GM21717 (cell line): ENCODE data around the gene FRMPD4.

Source experiments
- ATAC-seq: cut with Tn5 transposase; IDR thresholded peaks from one replicate; pipeline ENCODE4 v1.9.1; 2021; ENCODE audit warnings: mild to moderate bottlenecking, moderate library complexity; ENCODE audit not compliant: unreplicated experiment

The FRMPD4 gene

DNA sequence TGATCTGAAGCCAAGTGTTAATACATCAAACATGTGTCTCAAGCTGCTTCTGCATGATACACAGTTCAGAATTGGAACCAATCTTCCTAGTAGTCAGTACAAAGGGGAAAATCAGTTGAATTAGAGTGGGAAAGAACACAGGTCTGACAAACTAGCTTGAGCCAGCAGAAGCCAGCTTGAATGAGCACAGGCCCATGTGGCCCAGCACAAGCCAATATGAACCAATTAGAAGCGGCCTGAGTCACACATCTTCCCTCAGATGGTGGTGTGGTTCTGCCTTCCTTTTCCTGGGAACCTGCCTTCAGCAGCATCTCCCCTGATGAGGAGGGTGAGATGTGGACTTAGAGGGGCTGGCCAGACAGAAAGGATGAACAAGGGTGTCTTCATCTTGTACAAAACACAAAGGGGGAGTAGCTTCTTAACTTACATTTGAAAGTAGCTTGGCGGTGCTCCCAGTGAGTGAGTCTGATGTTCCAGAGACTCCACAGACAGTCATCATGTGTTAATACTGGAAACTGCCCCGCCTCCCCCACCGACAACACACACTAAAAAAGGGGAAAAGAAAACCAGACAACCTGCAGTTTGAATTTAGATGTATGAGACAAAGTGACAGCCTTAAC lies 72.0 kb downstream of the FRMPD4 start:
- no peak for ATAC-seq

DNA sequence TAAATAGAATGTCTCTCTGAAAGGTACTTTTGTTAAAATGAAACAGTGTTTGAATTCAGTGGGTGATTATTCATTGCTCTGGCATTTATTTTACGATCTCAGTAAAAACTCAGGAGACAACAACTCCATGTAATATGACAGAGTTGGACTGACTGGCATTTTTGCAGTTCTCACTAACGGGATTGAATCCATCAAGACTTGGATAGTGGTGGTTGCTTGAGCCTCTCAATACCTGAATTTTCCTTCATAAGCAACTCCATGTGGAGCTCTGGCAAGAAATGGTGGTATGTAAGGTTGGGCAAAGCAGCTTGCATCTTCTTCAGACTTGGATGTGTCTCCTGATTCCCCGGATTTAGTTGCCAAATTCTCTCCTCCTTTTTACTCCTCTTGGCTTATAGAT lies 72.7 kb downstream of the FRMPD4 start:
- no peak for ATAC-seq

DNA sequence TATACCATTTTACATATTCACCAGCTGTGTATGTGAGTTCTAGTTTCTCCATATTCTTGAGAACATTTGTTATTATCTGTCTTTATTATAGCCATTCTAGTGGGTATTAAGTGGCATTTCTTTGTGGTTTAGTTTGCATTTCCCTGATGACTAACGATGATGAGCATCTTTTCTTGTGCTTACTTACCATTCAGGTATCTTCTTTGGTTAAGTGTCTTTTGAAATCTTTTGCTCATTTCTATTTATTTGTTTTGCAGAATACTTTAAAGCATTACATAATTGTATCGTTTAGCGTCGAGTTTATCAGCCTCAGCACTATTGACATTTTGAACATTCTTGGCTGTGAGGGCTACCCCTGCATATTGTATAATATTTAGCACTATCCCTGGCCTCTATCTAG lies 85.4 kb downstream of the FRMPD4 start:
- no peak for ATAC-seq

DNA sequence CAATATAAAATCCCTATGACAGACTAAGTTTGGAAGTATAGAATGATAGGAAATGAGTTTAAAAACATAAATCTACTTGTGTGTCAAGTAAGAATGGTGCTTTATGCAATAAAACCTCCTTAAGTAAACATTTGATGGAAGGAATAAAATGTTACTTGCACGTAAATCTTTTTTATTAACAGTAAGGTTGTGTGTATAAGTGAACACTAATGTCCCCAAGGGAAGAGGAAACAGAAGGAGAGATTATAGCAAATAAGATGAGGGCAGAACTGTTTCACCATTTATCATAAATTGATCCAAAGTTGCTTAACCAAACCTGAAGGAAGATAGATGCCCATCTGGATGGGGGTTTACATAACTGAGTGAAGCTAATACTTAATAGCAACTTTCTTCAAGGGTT lies 86.8 kb downstream of the FRMPD4 start:
- no peak for ATAC-seq

DNA sequence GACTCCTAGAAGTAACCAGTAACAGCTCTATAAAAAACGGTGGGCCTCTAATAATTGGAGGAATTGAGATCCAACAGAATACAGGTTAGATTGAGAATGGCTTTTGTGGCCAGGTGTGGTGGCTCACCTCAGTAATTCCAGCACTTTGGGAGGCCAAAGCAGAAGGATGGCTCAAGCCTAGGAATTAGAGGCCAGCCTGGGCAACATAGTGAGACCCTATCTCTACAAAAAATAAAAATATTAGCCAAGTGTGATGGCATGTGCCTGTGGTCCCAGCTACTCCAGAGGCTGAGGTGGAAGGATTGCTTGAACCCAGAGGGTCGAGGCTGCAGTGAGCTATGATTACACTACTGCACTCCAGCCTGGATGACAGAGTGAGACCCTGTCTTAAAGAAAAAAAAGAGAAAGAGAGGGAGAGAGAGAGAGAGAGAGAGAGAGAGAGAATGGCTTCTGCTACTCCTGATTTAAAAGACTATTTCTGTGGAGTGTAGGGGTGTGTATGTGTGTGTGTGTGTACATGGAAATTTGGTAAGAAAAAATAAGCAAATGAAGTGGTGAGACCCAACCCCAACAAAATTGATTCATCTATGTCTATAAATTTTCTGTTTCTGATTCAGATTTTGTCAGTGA lies 89.3 kb downstream of the FRMPD4 start:
- no peak for ATAC-seq

DNA sequence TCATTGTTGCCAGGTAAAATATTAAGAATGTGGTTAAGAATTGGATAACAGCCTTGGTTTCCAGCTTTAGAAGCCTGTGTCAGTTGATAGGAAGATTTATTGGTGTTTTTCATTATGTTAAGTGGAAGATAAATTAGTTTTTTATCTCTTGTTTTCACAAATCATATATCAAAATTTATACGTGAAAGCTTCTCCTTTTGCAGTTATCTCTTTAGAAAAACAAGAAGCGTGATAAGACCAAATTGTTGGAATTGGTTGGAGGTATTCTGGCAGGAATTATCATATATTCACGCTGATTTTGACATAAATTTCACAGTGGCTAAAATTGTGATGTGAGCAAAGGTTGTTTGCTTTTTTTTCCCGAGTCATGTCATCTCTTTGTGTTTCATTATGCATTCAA lies 90.6 kb downstream of the FRMPD4 start:
- no peak for ATAC-seq

DNA sequence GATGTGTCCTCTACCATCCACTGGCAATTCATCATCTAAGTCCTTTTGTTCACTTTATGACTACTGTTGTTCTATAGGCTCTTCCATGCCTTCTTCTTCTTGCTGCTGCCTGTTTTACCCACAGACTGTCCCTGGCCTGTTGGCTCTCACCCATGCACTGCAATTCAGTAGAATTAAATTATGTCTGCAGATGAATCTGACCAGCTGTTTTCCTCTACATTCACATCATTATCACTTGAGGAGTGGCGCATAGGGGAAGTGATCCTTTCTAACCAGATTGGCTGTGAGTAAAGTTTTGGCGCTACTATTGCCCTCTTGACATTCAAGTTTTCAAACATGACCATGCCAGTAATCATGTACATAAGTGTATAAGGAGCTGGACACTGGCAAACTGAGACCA lies 91.7 kb downstream of the FRMPD4 start:
- ATAC-seq, result no peak

DNA sequence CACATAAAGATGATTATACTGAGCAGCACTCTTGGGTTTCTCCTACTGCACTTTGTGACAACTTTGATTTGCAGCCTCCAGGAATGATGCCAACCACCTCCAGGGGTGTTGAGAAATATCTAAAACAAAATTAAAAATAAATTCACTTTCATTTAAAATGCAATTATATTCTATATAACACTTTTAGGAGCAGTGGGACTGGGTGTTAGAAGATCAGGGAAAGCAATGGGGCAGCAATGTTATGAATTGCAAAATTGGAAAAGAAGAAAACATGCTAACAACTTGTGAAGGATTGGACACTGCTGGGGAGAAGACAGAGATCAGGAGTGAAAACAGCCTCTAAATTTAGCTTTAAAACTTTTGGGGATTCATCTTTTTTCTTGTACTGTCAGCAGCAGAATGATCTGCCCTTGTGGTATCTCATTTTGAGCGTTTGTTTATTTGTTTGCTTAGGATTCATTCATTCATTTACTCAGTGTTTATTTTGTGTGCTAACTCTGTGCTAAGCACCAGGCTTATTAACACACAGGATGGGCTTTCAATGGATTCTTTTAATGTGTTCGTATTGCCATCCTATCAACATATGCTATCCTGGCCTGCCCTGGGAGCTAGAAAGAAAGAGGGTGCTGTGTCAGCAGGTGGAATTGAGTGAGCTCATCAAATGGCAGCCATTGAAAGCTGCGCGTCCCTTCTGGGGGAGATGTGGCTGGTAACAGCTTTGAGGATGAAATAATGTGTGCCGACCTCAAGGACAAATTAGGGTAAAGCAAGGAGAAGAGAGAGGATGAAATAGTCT lies 96.5 kb downstream of the FRMPD4 start:
- ATAC-seq, result no peak

DNA sequence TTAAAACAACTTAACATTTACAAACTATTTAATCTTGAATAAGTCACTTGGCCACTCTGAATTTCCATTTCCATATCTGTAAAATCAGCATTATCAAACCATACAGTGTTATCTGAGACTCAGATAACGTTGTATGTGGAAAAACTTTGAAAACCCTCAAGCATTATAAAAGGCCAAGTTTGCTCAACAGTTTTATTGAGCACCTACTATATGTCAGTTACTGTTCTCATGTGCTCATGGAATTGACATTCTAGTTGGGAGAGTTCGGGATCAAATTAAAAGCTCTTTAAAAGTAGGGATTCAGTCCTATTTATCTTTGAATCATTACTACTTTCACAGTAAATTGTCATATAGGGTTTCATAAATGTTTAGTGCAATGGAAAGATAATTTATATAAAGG lies 97.9 kb downstream of the FRMPD4 start:
- no peak for ATAC-seq

DNA sequence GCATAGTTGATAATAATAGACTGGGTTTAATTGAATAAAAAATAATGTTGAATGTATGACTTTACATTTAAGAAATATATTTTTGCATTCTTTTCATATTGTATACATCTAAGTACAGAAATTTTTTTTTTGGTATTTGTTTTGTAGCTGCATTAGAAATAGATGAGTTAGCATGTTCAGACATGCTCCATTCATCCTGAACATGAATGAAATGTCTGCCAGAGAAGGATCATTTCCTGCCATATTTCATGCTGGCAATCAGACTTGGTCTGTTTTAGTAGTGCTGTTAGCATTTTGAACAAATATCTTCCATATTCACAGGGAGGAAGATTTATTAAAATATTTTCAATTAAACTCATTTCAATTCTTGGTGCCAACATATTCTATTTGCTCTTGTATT lies 98.9 kb downstream of the FRMPD4 start:
- no peak for ATAC-seq

DNA sequence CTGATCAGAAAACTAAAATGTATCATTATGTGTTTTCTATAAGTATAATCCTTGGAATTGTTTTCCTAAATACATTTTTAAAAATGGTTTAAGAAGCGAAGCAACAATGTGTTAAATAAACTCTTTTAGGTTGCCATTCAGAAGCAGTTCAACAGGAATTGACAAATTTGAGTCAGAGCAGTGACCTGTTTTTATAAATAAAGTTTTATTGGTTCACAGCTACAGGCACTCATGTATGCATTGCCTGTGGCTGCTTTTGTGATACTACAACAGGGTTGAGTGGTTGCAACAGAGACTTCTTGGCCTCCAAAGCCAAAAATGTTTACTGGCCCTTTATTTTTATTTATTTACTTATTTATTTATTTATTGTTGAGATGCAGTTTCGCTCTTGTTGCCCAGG lies 99.5 kb downstream of the FRMPD4 start:
- no peak for ATAC-seq

DNA sequence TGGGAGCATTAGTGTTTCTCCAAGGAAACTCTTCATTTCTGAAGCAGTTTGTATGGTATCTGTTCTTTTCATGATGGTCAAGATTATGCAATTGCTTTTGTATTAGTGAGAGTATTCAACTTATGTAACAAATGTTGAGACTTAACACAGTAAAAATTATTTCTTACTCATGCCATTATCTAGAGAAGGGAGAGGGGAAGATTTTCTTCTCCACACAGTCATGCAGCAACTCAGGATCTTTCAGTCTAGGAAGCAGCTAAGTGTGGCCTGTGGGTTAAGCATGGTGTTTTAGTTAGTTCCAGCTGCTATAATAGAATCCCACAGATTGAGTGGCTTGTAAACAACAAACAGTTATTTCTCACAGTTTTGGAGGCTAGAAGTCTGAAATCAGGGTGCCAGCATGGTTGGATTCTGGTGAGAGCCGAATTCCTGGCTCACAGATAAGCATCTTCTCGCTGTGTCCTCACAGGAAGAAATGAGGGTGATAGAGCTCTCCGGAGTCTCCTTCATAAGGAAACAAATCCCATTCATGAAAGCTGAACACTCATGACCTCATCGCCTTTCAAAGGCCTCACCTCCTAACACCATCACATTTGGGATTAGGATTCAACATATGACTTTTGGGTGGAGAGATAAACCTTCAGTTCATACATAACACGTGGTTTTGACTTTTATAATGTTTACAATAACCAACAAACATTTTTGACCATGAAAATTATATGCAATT lies 101.2 kb downstream of the FRMPD4 start:
- no peak for ATAC-seq

DNA sequence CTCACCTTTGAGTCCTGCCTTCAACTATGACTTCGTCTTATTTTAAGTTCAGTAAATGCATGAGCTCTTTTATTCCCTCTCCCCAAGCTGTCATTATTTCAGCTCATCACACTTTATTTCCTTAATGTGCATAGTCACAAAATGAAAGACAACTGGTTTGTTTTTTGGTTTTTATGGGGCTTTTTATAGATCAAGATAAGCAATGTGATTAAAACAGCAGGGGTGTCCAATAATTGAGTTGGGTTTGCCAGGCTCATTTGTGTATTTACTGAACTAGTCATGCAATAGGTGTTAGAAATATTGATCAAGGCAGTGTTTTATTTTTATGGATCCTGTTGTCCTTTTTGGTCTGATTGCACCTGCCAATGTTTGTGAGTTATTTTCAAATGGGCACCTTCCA lies 102.2 kb downstream of the FRMPD4 start:
- no peak for ATAC-seq

DNA sequence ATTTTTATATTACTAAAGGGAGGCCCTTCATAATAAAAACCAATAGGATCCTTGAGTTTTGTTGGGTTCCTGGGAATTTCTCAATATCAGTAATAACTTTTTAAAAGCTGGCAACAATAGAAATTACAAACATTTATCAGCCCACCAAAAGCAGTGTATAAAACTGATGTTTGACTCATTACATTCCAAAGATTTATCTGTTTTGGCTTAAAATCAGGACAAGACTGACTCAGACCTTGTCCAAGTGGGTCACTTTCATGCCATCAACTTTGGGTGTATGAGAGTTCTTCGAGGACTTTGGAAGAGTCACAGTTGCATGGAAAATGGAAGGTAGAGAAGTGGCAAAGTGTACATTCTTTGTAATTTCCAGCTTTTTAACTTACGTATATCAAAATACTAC lies 102.8 kb downstream of the FRMPD4 start:
- no peak for ATAC-seq

DNA sequence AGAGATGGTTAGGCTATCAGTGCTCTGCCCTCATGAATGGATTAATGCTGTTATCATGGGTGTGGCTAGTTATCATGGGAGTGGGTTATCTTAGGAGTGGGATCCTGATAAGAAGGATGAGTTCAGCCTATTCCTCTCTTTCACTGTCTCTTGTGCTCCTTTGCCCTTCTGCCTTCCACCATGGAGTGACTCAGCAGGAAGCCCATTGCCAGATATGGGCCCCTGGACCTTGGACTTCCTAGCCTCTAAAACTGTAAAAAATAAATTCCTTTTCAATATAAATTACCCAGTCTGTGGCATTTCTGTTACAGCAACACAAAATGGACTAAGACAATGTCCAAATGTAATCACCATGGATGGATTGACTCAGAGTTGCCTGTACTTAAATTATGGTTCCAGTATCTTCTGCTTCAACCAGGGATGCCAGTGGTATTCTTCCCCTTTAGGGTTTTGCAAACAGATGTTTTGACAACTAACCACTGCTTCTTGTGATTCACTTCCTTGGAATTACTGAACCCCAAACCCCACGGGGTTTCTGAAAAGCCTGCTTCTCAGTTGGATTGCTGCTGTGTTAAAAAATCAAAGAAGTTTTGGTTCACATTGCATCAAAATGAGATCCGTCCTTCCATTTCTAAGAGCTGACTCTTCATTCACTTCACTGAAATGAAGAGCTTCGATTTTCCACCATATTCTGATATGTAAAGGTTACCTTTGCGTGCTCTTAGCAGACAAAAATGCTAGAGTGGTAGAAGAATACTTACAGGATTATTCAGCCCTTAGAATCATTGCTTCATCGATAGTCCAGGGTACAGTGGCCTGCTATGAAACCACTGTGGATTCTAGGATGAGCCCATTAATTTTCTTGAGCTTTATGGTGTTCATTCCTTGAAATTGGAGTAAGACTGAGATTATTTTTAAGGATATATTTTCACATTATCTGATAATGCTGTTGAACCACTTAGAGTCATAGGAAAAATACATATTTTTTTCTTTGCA lies 107.7 kb downstream of the FRMPD4 start:
- ATAC-seq, result no peak

DNA sequence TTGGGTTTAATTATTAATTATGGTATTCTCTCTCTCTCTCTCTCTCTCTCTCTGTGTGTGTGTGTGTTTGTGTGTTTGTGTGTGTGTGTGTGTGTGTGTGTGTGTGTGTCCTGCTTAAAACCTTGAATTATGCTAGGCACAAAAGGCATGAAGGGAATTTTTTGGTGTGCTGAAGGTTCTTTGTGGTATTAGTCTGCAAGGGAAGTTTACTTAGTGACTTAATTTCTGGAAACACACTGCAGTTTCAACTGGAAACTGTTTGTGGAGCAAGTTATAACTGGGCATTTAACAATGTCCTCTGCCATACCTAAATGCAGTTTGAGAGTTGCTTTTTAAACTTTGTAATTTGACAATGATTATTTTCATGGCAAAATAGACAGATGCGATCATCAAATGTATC lies 111.7 kb downstream of the FRMPD4 start:
- no peak for ATAC-seq

DNA sequence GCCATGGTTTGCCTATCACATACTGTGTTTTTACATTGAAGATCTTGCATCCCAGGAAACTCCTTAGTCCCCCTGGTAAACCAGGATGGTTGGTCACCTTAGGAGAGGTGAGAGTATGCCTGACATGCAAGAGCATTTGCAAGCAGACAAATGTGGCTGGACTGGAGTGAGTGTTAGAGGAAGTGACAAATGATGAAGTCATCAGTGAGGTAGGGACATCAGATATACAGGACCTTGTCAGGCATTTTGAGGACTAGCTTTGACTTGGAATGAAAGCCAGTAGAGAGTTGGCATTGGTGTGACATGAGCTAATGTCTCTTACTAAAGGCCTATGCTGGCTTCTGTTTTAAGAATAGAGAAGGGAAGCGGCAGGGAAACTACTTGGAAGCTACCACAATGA lies 124.9 kb downstream of the FRMPD4 start:
- no peak for ATAC-seq

DNA sequence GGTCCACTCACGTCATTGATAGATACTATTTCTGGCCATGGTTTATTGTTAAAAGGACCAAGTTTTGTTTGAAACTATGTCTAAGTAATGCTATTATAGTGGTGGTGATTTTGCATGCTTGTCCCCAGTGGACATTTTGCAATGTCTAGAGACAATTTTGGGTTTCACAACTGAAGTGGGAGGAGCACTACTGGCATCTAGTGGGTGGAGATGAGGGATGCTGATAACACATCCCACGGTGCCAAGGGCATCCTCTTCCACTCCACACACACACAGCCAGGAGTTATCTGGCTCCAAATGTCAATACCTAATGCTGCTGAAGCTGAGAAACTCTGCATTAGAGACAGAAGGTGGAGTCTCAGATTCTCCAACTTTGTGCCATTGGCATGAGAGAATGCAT lies 131.2 kb downstream of the FRMPD4 start:
- no peak for ATAC-seq

DNA sequence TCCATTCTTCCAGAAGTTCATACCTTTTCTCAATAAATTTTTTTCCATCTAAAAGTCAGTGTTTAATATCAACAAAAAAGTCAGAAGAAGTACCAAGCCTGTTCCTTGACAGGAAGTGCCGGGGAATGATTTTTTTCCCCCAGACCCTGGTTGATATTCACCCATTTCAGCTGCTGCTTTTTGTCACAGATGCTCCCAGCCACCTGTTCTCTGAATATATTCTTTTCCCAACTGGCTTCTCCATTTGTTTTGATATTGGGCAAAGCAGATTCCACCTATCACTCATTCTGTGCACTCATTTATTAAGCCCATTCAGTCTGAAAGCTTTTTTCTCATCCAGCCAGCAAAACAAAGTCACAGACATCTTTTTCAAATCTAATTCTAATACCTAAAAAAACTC lies 139.9 kb downstream of the FRMPD4 start:
- ATAC-seq, result no peak

DNA sequence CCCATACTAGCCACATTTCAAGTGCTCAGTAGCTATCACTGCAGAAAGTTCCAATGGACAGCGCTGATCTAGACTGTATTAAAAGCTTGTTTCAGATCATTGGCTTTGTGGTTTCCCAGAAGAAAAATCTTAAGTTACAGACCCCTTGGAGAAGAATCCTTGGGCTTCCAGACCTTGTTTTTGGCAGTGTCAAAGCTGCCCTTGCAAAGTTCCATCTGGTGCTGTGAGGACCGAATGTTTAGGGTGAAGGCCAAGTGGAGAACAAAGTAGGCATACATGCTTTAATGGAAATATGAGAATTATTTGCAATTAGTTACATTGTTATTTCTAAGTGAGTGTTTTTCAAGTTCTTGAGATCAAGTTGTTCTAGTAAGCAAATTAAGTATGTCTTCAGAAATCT lies 144.7 kb downstream of the FRMPD4 start:
- no peak for ATAC-seq
